HG03520 (cell line): ENCODE measurements around the gene NQO1.
"Not testable (repeated sequence)": the region's sequence is repeated elsewhere in the genome, so short reads cannot be mapped to it uniquely, and the experiment has no call there.

Experiments used
- ATAC-seq: cut with Tn5 transposase; IDR thresholded peaks from one replicate; pipeline ENCODE4 v1.9.1; 2021; ENCODE audit warnings: mild to moderate bottlenecking, moderate library complexity; ENCODE audit not compliant: unreplicated experiment

NQO1 gene

DNA sequence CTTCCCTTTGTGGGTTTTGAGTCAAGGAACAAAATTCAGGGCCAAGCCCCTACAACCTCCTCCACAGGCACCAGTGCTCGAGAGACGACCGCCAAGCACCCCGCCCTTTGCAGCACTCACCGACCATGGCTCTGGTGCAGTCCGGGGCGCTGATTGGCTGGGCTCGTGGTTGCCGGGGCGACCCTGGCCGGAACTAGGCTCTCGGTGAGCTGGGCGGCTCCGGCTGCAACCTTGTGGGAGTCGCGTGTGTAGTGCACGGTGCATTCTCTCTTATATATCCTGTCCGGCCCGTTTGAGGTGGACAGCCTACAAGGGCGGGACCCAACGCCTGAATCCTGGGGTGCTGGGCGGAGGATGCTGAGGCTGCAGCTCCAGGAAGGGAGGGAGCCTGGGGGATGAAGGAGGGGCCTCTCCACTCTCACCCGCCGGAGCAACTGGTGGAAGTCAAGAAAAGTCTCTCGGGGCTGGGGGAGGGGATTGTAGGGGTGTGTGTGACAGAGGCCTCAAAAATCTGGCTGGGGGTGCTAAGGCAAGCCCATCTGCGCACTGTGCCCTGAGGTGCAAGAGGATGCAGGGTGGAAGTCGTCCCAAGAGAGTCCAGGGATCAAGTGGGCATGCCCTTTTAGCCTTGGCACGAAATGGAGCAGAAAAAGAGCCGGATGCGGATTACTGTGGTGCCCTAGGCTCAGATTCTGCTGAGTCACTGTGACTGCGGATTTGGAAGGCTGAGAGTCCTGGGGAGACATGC is at the start of gene NQO1:
NQO1 (minus strand) TSS at position 248 of the 748 bp plus-strand sequence; CDS start at position 127, 121 bp downstream.
- peak; percentile 99 for ATAC-seq

DNA sequence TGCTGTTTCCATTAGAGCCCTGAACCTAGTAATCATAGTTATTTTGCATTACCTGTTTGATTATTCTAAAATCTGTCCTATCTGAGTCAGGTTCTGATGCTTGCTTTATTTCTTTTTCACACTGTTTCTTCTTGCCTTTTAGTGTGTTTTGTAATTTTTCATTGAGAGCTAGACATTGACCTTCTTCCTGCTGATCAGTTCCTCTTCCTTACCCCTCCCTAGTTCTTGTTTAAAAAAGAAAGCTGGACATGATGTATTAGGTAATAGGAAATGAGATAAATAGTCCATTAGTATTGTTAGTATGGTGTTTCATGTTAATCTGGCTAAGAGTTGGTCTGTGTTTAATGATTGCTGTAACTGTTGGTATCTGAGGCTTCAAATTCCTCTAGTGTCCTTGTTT is 49.2 kb upstream of the NQO1 start:
- ATAC-seq: no peak

- ATAC-seq: no peak
These were observed 47.0 kb upstream of the NQO1 start for GRCh38 chr16:69773260-69773947.

GRCh38 chr16:69771651-69771967 is 45.2 kb upstream of the NQO1 start:
- no peak for ATAC-seq

- ATAC-seq: no peak
These were observed 43.0 kb upstream of the NQO1 start for GRCh38 chr16:69769404-69769803.

DNA sequence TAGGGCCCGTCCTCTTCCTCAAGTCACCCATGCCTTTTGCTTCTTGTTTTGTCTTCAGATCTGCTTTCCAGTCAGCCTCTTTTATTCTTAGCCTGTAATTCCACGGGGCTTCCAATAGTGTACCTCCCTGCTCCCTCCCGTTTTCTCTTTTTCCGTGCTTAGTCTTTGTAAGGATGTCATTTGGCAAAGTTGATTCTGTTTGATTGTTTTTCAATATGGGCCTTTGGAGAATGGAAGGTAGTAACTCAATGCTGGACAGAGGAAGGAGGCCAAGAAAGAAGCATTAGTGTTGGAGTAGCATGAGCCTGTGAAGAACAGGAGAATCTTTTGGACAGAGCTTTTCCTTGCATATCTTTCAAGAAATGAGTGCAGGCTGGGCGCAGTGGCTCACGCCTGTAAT is 42.3 kb upstream of the NQO1 start:
- no peak for ATAC-seq

DNA sequence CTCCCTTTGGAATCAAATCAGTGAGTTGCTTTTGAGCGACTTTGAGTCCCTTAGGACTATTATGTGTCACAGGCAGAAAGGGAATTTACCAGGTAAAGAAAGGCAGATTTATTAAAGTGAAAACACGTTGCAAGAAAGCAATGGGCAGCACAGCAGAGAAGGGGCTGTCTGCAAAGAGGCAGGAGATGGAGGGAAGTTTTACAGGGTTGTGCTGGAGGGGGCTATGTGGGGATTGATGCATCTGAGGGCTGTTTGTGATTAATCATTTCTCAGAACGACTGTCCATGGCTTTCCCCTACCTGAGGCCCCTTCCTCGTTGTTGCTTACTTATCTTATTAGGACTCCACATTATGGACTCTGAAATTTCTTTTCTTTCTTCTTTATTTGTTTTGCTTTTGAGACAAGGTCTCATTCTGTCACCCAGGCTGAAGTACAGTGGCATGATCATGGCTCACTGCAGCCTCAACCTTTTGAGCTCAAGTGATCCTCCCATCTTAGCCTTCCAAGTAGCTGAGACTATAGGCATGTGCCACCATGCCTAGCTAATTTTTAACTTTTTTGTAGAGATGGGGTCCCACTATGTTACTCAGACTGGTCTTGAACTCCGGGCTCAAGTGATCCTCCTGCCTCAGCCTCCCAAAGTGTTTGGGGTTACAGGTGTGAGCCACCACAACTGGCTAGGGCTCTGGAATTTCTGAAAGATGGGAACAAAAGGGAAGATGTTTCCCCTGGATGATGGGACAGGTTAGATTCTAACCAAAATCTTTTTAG is 41.3 kb upstream of the NQO1 start:
- ATAC-seq: no peak

- no peak for ATAC-seq
These were observed 37.2 kb upstream of the NQO1 start for GRCh38 chr16:69763599-69763942.

- ATAC-seq: no peak
These were observed 36.6 kb upstream of the NQO1 start for GRCh38 chr16:69762814-69763598.

- ATAC-seq: peak; percentile 61
These were observed 35.8 kb upstream of the NQO1 start, which contains the start of gene WWP2 for GRCh38 chr16:69761983-69762813. Gene WWP2, plus strand, starts transcription at chr16:69762332. Its CDS starts 24,679 bp downstream, at chr16:69787011.

GRCh38 chr16:69757375-69757774 is 31.0 kb upstream of the NQO1 start:
- ATAC-seq: not testable (repeated sequence)

DNA sequence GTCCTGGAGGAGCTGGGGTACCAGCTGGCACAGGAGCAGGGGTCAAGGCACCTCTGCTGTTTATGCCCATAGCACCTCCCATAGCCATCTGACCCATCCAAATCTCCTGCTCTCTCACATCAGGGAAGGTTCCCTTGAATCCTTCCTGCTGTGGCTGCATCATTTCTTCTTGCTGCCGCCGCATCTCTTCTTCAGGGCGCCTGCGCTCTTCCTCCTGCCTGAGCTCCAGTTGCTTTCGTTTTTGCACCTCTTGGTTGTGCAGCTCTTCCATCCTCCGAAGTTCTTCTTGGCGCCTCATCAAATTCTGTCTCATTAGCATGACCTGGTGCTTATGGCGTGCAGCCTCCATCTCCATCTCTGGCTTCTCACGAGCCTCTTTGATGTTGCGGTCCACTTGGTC is 30.3 kb upstream of the NQO1 start:
- no peak for ATAC-seq

DNA sequence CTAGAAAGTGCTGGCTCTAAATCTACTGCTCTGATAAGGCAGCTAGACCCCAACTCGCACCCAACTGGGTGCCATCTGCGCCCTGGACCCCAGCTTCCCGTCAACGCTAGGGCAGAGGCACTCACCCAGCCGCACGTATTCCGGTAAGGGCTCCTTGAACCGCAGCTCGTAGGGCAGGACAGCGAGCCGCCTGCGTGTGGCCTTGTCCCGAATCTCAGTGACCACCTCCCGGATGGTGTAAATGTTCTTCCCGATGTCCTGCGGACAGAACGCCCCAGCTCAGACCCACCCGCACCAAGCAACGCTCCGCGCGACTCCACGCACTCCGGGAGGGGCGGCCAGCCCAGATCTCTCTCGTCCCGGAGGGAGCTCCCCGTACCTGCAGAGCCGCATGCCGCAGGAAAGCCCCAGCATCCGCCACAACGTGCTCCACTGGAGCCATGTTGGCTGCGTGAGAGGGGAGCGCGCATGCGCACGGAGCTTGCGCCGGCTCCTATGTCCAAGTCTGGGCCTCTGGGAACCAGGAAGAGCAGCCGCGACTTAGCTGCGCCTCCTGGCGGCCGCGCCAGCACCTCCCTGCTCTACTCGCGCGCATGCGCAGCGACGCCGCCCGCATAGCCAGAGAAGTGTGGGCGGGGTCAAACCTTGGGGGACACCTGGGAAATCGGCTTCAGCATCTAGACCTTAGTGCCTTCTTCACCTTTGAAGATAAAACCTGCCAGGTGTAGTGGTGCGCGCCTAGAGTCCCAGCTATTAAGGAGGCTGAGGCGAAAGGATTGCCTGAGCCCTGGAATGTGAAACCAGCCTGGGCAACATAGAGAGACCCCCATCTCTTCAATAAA is 28.3 kb upstream of the NQO1 start, which contains the start of gene NOB1:
NOB1 (minus strand) TSS at position 458 of the 842 bp plus-strand sequence; CDS start at position 442, 16 bp downstream.
- ATAC-seq: peak; percentile 84

- ATAC-seq: no peak
These were observed 27.7 kb upstream of the NQO1 start for GRCh38 chr16:69754143-69754468.

GRCh38 chr16:69748694-69749345 is 22.5 kb upstream of the NQO1 start:
- no peak for ATAC-seq

DNA sequence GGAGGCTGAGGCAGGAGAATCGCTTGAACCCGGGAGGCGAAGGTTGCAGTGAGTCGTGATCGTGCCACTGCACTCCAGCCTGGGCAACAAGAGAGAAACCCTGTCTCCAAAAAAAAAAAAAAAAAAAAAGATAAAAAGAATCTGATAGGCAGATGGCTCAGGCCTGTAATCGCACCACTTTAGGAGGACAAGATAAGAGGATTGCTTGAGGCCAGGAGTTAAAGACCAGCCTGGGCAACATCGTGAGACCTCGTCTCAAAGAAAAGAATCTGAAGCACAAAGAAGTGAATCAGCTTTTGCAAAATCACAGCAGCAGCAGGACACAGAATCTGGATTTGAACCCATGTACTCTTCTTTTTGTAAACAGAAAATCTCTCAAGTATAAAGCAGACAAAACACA is 20.8 kb upstream of the NQO1 start:
- no peak for ATAC-seq

- no peak for ATAC-seq
These were observed 19.6 kb upstream of the NQO1 start for GRCh38 chr16:69745959-69746358.

DNA sequence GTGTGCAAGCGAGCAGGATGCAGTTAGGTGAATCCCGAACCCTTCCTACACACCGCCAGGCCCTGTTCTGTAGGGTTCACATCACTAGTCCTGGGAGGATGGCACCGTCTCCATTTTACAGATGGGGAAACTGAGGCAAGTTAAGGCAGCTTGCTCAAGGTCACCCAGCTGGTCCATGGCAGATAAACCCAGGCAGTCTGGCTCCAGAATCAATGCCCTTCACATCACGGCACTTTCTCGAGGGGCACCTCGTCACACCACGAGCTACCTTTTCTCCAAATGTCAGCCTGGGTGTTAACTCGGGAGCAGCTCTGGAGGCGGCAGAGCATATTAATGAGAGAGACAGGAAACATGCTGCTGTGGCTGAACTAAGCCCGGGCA is 18.9 kb upstream of the NQO1 start:
- ATAC-seq: no peak
